ENCODE measurements around the gene MOB3B. TPM values are rescaled to one million over a fixed set of nuclear protein-coding genes. Genes with fewer than 3 reads are reported as not detected.

The MOB3B gene
- total RNA-seq, 1 experiment from 2014 or later, result 0.03 TPM

DNA sequence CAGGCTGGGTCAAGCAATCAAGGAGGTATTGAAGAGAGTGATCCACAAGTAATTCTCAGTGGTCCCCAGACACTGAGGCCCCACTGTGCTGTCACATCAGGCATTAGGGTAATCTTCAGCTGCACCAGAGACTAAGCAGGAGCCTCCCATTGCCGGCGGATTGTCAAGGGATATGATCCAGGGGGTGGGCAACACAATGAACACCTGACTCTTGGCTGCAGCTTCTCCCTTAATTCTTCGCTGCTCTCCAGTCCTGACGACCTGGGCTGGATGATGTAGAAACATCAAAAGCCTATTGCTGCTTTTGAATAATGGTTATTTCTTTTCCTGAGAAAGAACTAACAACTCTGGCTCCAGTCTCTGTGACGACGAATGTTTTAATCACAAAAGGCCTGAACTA lies 83.9 kb downstream of the MOB3B start:
- ATAC-seq (no peak), DNase-seq (ENCODE audit: low read depth, low spot score) (no peak)
- CTCF ChIA-PET, result no interaction called here
- no TSS peak for BruUV-seq (replicated peaks)
- H3K4me3 ChIP-seq (ENCODE audit: low read depth in 2 of 2, low read length in 2 of 2), result no peak overlapping the region
- no peaks in the 10 kb centered on the region for H3K4me1 ChIP-seq (ENCODE audit: control insufficient read depth, insufficient read depth, low read length)
- H3K36me3 ChIP-seq (ENCODE audit: control insufficient read depth, insufficient read depth, low read length), result no peaks in the 10 kb centered on the region
- POLR2A ChIA-PET, result no interaction called here
- H3K27ac ChIP-seq (ENCODE audit: low read length), result no peak overlapping the region
- in situ Hi-C loops (cut with HindIII; ENCODE audit: low pct_unique_long_range_greater_than_20kb, low sequenced_read_pairs), result no loop called here
- TF ChIP-seq TCF7L2 (IDR thresholded peaks at IDR 0.05; ENCODE audit: low read depth, low read length), result no peak
- TF ChIP-seq, protein P1, sequence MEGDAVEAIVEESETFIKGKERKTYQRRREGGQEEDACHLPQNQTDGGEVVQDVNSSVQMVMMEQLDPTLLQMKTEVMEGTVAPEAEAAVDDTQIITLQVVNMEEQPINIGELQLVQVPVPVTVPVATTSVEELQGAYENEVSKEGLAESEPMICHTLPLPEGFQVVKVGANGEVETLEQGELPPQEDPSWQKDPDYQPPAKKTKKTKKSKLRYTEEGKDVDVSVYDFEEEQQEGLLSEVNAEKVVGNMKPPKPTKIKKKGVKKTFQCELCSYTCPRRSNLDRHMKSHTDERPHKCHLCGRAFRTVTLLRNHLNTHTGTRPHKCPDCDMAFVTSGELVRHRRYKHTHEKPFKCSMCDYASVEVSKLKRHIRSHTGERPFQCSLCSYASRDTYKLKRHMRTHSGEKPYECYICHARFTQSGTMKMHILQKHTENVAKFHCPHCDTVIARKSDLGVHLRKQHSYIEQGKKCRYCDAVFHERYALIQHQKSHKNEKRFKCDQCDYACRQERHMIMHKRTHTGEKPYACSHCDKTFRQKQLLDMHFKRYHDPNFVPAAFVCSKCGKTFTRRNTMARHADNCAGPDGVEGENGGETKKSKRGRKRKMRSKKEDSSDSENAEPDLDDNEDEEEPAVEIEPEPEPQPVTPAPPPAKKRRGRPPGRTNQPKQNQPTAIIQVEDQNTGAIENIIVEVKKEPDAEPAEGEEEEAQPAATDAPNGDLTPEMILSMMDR (IDR thresholded peaks at IDR 0.05), result no peak
- TF ChIP-seq SIN3A (IDR thresholded peaks at IDR 0.05; ENCODE audit: borderline replicate concordance, insufficient read depth, low read depth, low read length), result no peak
- TF ChIP-seq POLR2AphosphoS5 (IDR thresholded peaks at IDR 0.05; ENCODE audit: low read depth, low read length), result no peak
- no peaks in the 10 kb centered on the region for H3K9me3 ChIP-seq (ENCODE audit: control insufficient read depth, insufficient read depth, low read depth, low read length)
- intact Hi-C loops (cut with micrococcal nuclease; ENCODE audit: unreplicated experiment), result no loop called here
- H3K27me3 ChIP-seq (ENCODE audit: control insufficient read depth, insufficient read depth, low read length), result no peaks in the 10 kb centered on the region

DNA sequence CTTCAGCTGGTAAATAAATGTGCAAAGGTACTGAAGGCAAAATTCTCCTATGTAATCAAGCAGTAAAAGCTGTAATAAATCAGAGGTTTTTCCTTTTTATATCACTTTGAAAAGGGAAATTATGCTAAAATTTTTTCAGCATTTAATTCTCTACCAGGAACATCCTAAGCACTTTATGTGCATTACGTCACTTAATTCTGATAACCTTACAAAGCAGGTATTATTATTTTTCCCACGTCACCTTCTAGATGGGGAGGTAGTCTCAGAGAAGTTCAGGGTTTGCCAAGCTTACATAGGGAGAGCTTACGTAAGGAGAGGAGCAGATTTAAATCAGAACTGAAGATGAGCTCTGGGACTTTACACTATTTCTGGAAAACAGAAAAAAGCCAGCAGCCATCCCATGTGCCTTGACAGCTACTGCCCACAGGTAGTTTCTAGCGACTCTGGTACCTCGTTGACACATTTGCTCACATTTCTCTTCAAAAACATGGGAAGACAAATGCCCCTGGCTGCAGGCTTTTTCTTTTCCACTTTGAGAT lies 84.5 kb downstream of the MOB3B start:
- ChIA-PET CTCF (no interaction called here), POLR2A (no interaction called here)
- no peak overlapping the region for H3K27ac ChIP-seq (ENCODE audit: low read length)
- no peaks in the 10 kb centered on the region for H3K4me1 ChIP-seq (ENCODE audit: control insufficient read depth, insufficient read depth, low read length)
- H3K27me3 ChIP-seq (ENCODE audit: control insufficient read depth, insufficient read depth, low read length), result no peaks in the 10 kb centered on the region
- no peaks in the 10 kb centered on the region for H3K9me3 ChIP-seq (ENCODE audit: control insufficient read depth, insufficient read depth, low read depth, low read length)
- in situ Hi-C loops (cut with HindIII; ENCODE audit: low pct_unique_long_range_greater_than_20kb, low sequenced_read_pairs) (no loop called here), intact Hi-C loops (cut with micrococcal nuclease; ENCODE audit: unreplicated experiment) (no loop called here)
- no peak for DNase-seq (ENCODE audit: low read depth, low spot score)
- no peak for ATAC-seq
- H3K36me3 ChIP-seq (ENCODE audit: control insufficient read depth, insufficient read depth, low read length), result no peaks in the 10 kb centered on the region
- no peak overlapping the region for H3K4me3 ChIP-seq (ENCODE audit: low read depth in 2 of 2, low read length in 2 of 2)
- BruUV-seq (replicated peaks), result no TSS peak
- TF ChIP-seq, protein P1 (IDR thresholded peaks at IDR 0.05), result no peak
- TF ChIP-seq, protein P2, sequence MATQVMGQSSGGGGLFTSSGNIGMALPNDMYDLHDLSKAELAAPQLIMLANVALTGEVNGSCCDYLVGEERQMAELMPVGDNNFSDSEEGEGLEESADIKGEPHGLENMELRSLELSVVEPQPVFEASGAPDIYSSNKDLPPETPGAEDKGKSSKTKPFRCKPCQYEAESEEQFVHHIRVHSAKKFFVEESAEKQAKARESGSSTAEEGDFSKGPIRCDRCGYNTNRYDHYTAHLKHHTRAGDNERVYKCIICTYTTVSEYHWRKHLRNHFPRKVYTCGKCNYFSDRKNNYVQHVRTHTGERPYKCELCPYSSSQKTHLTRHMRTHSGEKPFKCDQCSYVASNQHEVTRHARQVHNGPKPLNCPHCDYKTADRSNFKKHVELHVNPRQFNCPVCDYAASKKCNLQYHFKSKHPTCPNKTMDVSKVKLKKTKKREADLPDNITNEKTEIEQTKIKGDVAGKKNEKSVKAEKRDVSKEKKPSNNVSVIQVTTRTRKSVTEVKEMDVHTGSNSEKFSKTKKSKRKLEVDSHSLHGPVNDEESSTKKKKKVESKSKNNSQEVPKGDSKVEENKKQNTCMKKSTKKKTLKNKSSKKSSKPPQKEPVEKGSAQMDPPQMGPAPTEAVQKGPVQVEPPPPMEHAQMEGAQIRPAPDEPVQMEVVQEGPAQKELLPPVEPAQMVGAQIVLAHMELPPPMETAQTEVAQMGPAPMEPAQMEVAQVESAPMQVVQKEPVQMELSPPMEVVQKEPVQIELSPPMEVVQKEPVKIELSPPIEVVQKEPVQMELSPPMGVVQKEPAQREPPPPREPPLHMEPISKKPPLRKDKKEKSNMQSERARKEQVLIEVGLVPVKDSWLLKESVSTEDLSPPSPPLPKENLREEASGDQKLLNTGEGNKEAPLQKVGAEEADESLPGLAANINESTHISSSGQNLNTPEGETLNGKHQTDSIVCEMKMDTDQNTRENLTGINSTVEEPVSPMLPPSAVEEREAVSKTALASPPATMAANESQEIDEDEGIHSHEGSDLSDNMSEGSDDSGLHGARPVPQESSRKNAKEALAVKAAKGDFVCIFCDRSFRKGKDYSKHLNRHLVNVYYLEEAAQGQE (IDR thresholded peaks at IDR 0.05; ENCODE audit: insufficient read depth in 1 of 2, low read depth in 2 of 2, low read length in 1 of 2), result no peak
- no peak for TF ChIP-seq POLR2AphosphoS5 (IDR thresholded peaks at IDR 0.05; ENCODE audit: low read depth, low read length)
- TF ChIP-seq SIN3A (IDR thresholded peaks at IDR 0.05; ENCODE audit: borderline replicate concordance, insufficient read depth, low read depth, low read length), result no peak
- TF ChIP-seq TCF7L2 (IDR thresholded peaks at IDR 0.05; ENCODE audit: low read depth, low read length), result no peak

Data from Panc1 (cell line).